ENCODE measurements around the gene PJVK. TPM values are rescaled to one million over a fixed set of nuclear protein-coding genes. Genes with fewer than 3 reads are reported as not detected.
A peak's percentile ranks its signal among the peaks of the same experiment; 100 is the strongest.

Gene PJVK
- total and polyA plus RNA-seq, 2 of the 13 experiments (the other 11 are each of a cell fraction or from before 2014, with no cell fraction given) = 1.2 to 2.6 TPM

DNA sequence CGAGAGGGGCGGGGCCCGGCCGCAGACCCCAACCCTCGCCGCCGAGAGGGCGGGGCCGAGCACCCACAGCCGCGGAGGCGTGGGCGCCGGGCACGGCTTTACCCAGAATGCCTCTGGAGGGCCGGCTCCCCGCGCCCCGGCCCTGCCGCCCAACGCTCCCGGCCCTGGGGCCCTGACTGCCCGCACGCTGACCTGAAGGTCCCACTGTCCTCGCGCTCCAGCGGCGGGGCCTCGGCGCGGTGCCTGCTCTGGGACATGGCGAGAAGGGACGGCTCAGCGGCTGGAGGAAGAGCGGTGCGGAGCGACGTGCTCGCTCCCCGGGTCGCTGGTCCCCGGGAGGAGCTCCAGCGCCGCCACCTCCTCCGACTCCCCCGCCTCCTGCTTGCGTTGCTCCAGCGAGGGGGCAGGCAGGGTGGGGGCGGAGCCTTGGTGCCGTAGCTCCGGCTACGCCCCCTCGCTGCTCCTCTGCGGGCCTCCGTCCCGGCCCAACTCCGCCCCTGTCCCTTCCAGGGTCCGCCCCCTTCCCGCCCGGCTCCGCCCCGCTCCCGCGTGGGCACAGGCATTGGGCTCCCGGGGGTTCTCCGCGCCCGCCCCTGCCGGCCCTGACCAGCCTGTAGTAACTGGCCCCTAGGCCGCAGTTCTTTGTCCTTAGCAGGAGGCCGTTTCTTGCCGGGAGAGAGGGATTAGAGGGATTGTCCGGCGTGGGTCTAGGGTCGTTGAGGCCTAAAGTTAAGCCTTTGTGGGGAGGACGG is at the start of gene PJVK, which contains the start of gene PRKRA (continued):
- TF ChIP-seq ZBTB40 (IDR thresholded peaks at IDR 0.05) (no peak), ZBTB40 (CRISPR knock-in tag; IDR thresholded peaks at IDR 0.05) (peak; percentile 80; the same call in 1 of the 2 replicates), SCMH1 (CRISPR knock-in tag; IDR thresholded peaks at IDR 0.05; ENCODE audit: borderline replicate concordance) (no peak), ZNF816 (CRISPR knock-in tag; IDR thresholded peaks at IDR 0.05; ENCODE audit: borderline replicate concordance) (no peak; the same call in 1 of the 2 replicates), GTF3A (CRISPR knock-in tag; conservative IDR thresholded peaks at IDR 0.05) (peak; percentile 78), HOXA3 (CRISPR knock-in tag; IDR thresholded peaks at IDR 0.05) (peak; percentile 73), ZNF460 (CRISPR knock-in tag; IDR thresholded peaks at IDR 0.05; ENCODE audit: borderline replicate concordance) (no peak; the same call in 1 of the 2 replicates), GPN1 (CRISPR knock-in tag; IDR thresholded peaks at IDR 0.05; ENCODE audit: borderline replicate concordance) (peak; percentile 51; the same call in 1 of the 2 replicates), PPARG (CRISPR knock-in tag; conservative IDR thresholded peaks at IDR 0.05) (no peak; the same call in 1 of the 2 replicates), ELK4 (CRISPR knock-in tag; IDR thresholded peaks at IDR 0.05; ENCODE audit: borderline replicate concordance) (no peak), ZNF570 (CRISPR knock-in tag; IDR thresholded peaks at IDR 0.05; ENCODE audit: borderline replicate concordance) (peak; percentile 86; the same call in 1 of the 2 replicates), FOSL2 (CRISPR knock-in tag; IDR thresholded peaks at IDR 0.05) (no peak), NAIF1 (CRISPR knock-in tag; IDR thresholded peaks at IDR 0.05; ENCODE audit: borderline replicate concordance) (no peak; the same call in none of the 2 replicates), MEIS2 (CRISPR knock-in tag; IDR thresholded peaks at IDR 0.05) (peak; percentile 55)
- TF ChIP-seq, protein P1, sequence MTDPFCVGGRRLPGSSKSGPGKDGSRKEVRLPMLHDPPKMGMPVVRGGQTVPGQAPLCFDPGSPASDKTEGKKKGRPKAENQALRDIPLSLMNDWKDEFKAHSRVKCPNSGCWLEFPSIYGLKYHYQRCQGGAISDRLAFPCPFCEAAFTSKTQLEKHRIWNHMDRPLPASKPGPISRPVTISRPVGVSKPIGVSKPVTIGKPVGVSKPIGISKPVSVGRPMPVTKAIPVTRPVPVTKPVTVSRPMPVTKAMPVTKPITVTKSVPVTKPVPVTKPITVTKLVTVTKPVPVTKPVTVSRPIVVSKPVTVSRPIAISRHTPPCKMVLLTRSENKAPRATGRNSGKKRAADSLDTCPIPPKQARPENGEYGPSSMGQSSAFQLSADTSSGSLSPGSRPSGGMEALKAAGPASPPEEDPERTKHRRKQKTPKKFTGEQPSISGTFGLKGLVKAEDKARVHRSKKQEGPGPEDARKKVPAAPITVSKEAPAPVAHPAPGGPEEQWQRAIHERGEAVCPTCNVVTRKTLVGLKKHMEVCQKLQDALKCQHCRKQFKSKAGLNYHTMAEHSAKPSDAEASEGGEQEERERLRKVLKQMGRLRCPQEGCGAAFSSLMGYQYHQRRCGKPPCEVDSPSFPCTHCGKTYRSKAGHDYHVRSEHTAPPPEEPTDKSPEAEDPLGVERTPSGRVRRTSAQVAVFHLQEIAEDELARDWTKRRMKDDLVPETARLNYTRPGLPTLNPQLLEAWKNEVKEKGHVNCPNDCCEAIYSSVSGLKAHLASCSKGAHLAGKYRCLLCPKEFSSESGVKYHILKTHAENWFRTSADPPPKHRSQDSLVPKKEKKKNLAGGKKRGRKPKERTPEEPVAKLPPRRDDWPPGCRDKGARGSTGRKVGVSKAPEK (CRISPR knock-in tag; IDR thresholded peaks at IDR 0.05; ENCODE audit: borderline replicate concordance) = 0 out of 2 replicates have a peak, but pooled peaks have one; percentile 37
